ENCODE measurements around the gene ZSCAN1. TPM values are rescaled to one million over a fixed set of nuclear protein-coding genes. Genes with fewer than 3 reads are reported as not detected.

The ZSCAN1 gene
- total and polyA plus RNA-seq, 2 donors from 2014 or later, result 0.98 to 2.8 TPM

GRCh38 chr19:58059671-58060078 lies 25.9 kb downstream of the ZSCAN1 start:
- no peak for FAIRE-seq
- Histone ChIP-seq H3K27ac (ENCODE audit: low read depth in 2 of 2, low read length in 2 of 2) (peak overlapping the region; percentile 92), H3K9ac (ENCODE audit: low read length in 3 of 3) (peak overlapping the region; percentile 18 to 86 (median 69)), H3K4me1 (ENCODE audit: control insufficient read depth in 2 of 3, insufficient read depth in 2 of 3, low read depth in 1 of 3, low read length in 3 of 3) (peaks cover 0 to 12% (median 0%) of the 10 kb centered on the region in 3 donors), H3K4me3 (ENCODE audit: low read length in 3 of 3) (peak overlapping the region; percentile 18 to 82 (median 68)), H3K9me3 (ENCODE audit: control insufficient read depth in 2 of 3, insufficient read depth in 1 of 3, low read length in 3 of 3) (peaks cover 0 to 13% (median 0%) of the 10 kb centered on the region in 3 donors), H3K36me3 (ENCODE audit: control insufficient read depth in 2 of 3, insufficient read depth in 3 of 3, low read length in 3 of 3) (peaks cover 0 to 8% (median 0%) of the 10 kb centered on the region in 3 donors), H3K27me3 (ENCODE audit: control insufficient read depth, insufficient read depth, low read length) (no peaks in the 10 kb centered on the region)
- intact Hi-C loops (cut with DNase I), result no loop called here
- DNase-seq, result peak in 2 of 5 donors; percentile 74 to 76
- no peak for TF ChIP-seq CTCF (IDR thresholded peaks at IDR 0.05; ENCODE audit: borderline replicate concordance, extremely low read depth, insufficient read depth)

- Histone ChIP-seq H3K36me3 (ENCODE audit: control insufficient read depth in 2 of 3, insufficient read depth in 3 of 3, low read length in 3 of 3) (peaks cover 0 to 8% (median 0%) of the 10 kb centered on the region in 3 donors), H3K27ac (ENCODE audit: low read depth in 2 of 2, low read length in 2 of 2) (peak overlapping the region in 1 of 2 donors; percentile 92), H3K9me3 (ENCODE audit: control insufficient read depth in 2 of 3, insufficient read depth in 1 of 3, low read length in 3 of 3) (peaks cover 0 to 13% (median 0%) of the 10 kb centered on the region in 3 donors), H3K4me3 (ENCODE audit: low read length in 3 of 3) (peak overlapping the region in 2 of 3 donors; percentile 68 to 82), H3K9ac (ENCODE audit: low read length in 3 of 3) (no peak overlapping the region), H3K4me1 (ENCODE audit: control insufficient read depth in 2 of 3, insufficient read depth in 2 of 3, low read depth in 1 of 3, low read length in 3 of 3) (peaks cover 0 to 12% (median 0%) of the 10 kb centered on the region in 3 donors), H3K27me3 (ENCODE audit: control insufficient read depth, insufficient read depth, low read length) (no peaks in the 10 kb centered on the region)
- DNase-seq (peak in 2 of 5 donors; percentile 8 to 59), FAIRE-seq (no peak)
- intact Hi-C loops (cut with DNase I), result no loop called here
- TF ChIP-seq CTCF (IDR thresholded peaks at IDR 0.05; ENCODE audit: borderline replicate concordance, extremely low read depth, insufficient read depth), result no peak
Measured at GRCh38 chr19:58060231-58060630, 26.4 kb downstream of the ZSCAN1 start.

GRCh38 chr19:58063712-58064111 lies 29.9 kb downstream of the ZSCAN1 start:
- H3K27ac ChIP-seq (ENCODE audit: low read depth in 2 of 2, low read length in 2 of 2), result no peak overlapping the region
- H3K4me1 ChIP-seq (ENCODE audit: control insufficient read depth in 2 of 3, insufficient read depth in 2 of 3, low read depth in 1 of 3, low read length in 3 of 3), result peaks cover 0 to 8% (median 0%) of the 10 kb centered on the region in 3 donors
- intact Hi-C loops (cut with DNase I), result no loop called here
- H3K27me3 ChIP-seq (ENCODE audit: control insufficient read depth, insufficient read depth, low read length), result no peaks in the 10 kb centered on the region
- no peak overlapping the region for H3K9ac ChIP-seq (ENCODE audit: low read length in 3 of 3)
- TF ChIP-seq CTCF (IDR thresholded peaks at IDR 0.05; ENCODE audit: borderline replicate concordance, extremely low read depth, insufficient read depth), result no peak
- no peak for FAIRE-seq
- peaks cover 17 to 21% (median 18%) of the 10 kb centered on the region in 3 donors for H3K36me3 ChIP-seq (ENCODE audit: control insufficient read depth in 2 of 3, insufficient read depth in 3 of 3, low read length in 3 of 3)
- peaks cover 12 to 43% (median 24%) of the 10 kb centered on the region in 3 donors for H3K9me3 ChIP-seq (ENCODE audit: control insufficient read depth in 2 of 3, insufficient read depth in 1 of 3, low read length in 3 of 3)
- DNase-seq, result peak in 1 of 5 donors; percentile 13
- H3K4me3 ChIP-seq (ENCODE audit: low read length in 3 of 3), result no peak overlapping the region

Data from kidney (tissue), 14 donors.